Endothelial cell of umbilical vein (primary cell): ENCODE results near the gene GOLGA1.

Source experiments
- EZH2 ChIP-seq: IDR thresholded peaks from 2 replicates; pipeline ENCODE4 v1.6.1; 2012; ENCODE audit warnings: borderline replicate concordance, low read depth, mild to moderate bottlenecking, moderate library complexity, low read length, inconsistent platforms; ENCODE audit not compliant: severe bottlenecking
- FOS ChIP-seq: IDR thresholded peaks from 2 replicates; pipeline ENCODE4 v1.6.1; 2011; ENCODE audit warnings: mild to moderate bottlenecking, low read length, moderate library complexity, borderline replicate concordance; ENCODE audit not compliant: insufficient read depth
- MYC ChIP-seq: IDR thresholded peaks from one replicate; pipeline ENCODE4 v1.6.1; 2011; ENCODE audit warnings: mild to moderate bottlenecking, low read depth, low read length
- POLR2AphosphoS5 ChIP-seq: IDR thresholded peaks from 2 replicates; pipeline ENCODE4 v1.6.1; 2012; ENCODE audit warnings: low read depth, mild to moderate bottlenecking, control low read depth, low read length, moderate library complexity; ENCODE audit not compliant: insufficient read depth
- TF ChIP-seq, protein P1 (sequence below), 2 donors: IDR thresholded peaks; 1 replicate in 1 of 2; 2 replicates in 1 of 2; pipeline ENCODE4 v1.5.1; 2011; ENCODE audit warnings: low read length in 2 of 2, mild to moderate bottlenecking in 2 of 2, moderate library complexity in 2 of 2, control low read depth in 1 of 2, inconsistent platforms in 1 of 2, low read depth in 1 of 2; ENCODE audit not compliant: insufficient read depth in 1 of 2; ENCODE audit errors: extremely low read depth in 1 of 2

DNA sequence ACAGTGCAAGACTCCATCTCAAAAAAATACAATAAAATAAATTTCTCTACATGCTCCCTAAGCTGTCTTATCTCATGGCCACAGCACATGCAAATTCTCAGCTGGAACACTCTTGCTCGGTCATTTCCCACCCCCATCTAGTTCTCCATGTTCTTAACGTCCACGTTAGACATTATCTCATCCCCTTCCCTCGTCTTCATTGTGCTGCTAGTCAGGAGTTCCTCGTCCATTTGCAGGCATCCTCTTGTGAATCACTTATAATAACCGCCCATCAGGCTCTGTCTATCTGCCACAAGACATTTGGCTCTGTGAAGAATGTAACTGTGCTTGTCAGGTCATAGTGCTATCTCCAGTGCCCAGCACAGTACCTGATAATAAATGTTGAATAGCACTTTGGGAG, 32.9 kb upstream of the GOLGA1 start:
- TF ChIP-seq, protein P1, sequence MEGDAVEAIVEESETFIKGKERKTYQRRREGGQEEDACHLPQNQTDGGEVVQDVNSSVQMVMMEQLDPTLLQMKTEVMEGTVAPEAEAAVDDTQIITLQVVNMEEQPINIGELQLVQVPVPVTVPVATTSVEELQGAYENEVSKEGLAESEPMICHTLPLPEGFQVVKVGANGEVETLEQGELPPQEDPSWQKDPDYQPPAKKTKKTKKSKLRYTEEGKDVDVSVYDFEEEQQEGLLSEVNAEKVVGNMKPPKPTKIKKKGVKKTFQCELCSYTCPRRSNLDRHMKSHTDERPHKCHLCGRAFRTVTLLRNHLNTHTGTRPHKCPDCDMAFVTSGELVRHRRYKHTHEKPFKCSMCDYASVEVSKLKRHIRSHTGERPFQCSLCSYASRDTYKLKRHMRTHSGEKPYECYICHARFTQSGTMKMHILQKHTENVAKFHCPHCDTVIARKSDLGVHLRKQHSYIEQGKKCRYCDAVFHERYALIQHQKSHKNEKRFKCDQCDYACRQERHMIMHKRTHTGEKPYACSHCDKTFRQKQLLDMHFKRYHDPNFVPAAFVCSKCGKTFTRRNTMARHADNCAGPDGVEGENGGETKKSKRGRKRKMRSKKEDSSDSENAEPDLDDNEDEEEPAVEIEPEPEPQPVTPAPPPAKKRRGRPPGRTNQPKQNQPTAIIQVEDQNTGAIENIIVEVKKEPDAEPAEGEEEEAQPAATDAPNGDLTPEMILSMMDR (IDR thresholded peaks at IDR 0.05; ENCODE audit: extremely low read depth in 1 of 2, insufficient read depth in 1 of 2, low read depth in 1 of 2, low read length in 2 of 2): no peak
- TF ChIP-seq EZH2 (no peak), MYC (no peak), POLR2AphosphoS5 (no peak), FOS (no peak)
